ENCODE measurements around the gene IL17RC. TPM values are rescaled to one million over a fixed set of nuclear protein-coding genes. Genes with fewer than 3 reads are reported as not detected.
"Not testable (repeated sequence)": the region's sequence is repeated elsewhere in the genome, so short reads cannot be mapped to it uniquely, and the experiment has no call there.

IL17RC gene
- total and polyA plus RNA-seq, 10 donors, result 6.6 to 24.6 (median 19.4) TPM

DNA sequence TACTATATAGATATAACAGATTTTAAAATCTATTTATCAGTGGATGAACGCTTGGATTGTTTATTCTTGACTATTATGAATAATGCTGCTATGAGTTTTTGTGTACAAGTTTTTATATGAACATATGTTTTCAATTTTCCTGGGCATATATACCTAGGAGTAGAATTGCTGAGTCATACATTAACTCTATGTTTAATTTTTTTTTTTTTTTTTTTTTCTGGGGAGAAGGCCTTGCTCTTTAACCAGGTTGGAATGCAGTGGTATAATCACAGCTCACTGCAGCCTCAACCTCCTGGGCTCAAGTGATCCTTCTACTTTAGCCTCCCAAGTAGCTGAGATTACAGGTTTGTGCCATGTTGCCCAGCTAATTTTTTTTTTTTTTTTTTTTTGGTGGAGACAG is 45.9 kb upstream of the IL17RC start:
- intact Hi-C loops (cut with DNase I; ENCODE audit: low total_unique reads), result no loop called here
- 47 to 100% (median 96%) methylated on average over 1 of the region's 1 CpG for WGBS, 5 donors

DNA sequence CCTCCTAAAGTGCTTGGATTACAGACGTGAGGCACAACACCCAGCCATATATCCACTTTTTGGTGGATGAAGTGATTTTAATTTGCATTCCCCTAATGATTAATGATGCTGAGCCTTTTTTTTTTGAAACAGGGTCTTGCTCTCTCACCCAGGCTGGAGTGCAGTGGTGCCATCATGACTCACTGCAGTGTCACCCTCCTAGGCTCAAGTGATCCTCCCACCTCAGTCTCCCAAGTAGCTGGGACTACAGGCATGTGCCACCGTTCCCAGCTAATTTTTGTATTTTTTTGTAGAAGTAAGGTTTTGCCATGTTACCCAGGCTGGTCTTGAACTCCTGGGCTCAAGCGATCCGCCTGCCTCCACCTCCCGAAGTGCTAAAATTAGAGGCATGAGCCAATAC is 44.8 kb upstream of the IL17RC start:
- intact Hi-C loops (cut with DNase I; ENCODE audit: low total_unique reads); H3K9me3 ChIP-seq; H3K36me3 ChIP-seq; H3K4me3 ChIP-seq; H3K4me1 ChIP-seq; H3K27me3 ChIP-seq (replicated peaks in 1 of 7); H3K27ac ChIP-seq: not testable (repeated sequence)
- peak; percentile 6 for DNase-seq
- 93 to 97% (median 94%) methylated on average over 5 of the region's 5 CpGs for WGBS, 5 donors

More for the DNA sequence above, 45.9 kb upstream of the IL17RC start:
- DNase-seq, result no peak
- TF ChIP-seq POLR2A (IDR thresholded peaks at IDR 0.05) (no peak), POLR2AphosphoS5 (IDR thresholded peaks at IDR 0.05) (no peak)
- TF ChIP-seq, protein P1, sequence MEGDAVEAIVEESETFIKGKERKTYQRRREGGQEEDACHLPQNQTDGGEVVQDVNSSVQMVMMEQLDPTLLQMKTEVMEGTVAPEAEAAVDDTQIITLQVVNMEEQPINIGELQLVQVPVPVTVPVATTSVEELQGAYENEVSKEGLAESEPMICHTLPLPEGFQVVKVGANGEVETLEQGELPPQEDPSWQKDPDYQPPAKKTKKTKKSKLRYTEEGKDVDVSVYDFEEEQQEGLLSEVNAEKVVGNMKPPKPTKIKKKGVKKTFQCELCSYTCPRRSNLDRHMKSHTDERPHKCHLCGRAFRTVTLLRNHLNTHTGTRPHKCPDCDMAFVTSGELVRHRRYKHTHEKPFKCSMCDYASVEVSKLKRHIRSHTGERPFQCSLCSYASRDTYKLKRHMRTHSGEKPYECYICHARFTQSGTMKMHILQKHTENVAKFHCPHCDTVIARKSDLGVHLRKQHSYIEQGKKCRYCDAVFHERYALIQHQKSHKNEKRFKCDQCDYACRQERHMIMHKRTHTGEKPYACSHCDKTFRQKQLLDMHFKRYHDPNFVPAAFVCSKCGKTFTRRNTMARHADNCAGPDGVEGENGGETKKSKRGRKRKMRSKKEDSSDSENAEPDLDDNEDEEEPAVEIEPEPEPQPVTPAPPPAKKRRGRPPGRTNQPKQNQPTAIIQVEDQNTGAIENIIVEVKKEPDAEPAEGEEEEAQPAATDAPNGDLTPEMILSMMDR (IDR thresholded peaks at IDR 0.05 in 8 of 11, conservative IDR thresholded peaks at IDR 0.05 in 3 of 11), result no peak
- Histone ChIP-seq H3K27ac (no peak overlapping the region), H3K4me1 (no peaks in the 10 kb centered on the region), H3K36me3 (no peaks in the 10 kb centered on the region), H3K27me3 (replicated peaks in 1 of 7) (no peaks in the 10 kb centered on the region), H3K4me3 (no peak overlapping the region), H3K9me3 (no peaks in the 10 kb centered on the region)

DNA sequence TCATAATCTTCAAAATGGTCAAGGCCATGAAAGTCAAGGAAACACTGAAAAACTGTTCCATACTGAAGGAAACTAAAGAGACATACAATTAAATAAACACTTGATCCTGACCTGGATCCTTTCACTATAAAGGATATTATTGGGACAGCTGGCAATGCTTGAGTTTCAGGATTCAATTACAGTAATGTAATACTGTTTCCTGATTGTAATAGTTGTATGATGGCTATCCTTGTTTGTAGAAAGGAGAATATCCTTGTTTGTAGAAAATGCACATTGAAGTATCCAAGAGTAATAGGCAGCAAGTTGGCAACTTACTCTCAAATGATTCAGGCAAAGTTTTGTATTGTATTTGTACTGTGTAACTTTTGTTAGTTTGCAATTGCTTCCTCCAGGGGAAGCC is 41.5 kb upstream of the IL17RC start:
- Histone ChIP-seq H3K27me3 (replicated peaks in 1 of 7) (no peaks in the 10 kb centered on the region), H3K9me3 (no peaks in the 10 kb centered on the region), H3K4me1 (no peaks in the 10 kb centered on the region), H3K4me3 (no peak overlapping the region), H3K36me3 (no peaks in the 10 kb centered on the region), H3K27ac (no peak overlapping the region)
- no peak for DNase-seq
- TF ChIP-seq POLR2AphosphoS5 (IDR thresholded peaks at IDR 0.05) (no peak), POLR2A (IDR thresholded peaks at IDR 0.05) (no peak)
- TF ChIP-seq, protein P1 (IDR thresholded peaks at IDR 0.05 in 8 of 11, conservative IDR thresholded peaks at IDR 0.05 in 3 of 11), result no peak
- intact Hi-C loops (cut with DNase I; ENCODE audit: low total_unique reads), result no loop called here

DNA sequence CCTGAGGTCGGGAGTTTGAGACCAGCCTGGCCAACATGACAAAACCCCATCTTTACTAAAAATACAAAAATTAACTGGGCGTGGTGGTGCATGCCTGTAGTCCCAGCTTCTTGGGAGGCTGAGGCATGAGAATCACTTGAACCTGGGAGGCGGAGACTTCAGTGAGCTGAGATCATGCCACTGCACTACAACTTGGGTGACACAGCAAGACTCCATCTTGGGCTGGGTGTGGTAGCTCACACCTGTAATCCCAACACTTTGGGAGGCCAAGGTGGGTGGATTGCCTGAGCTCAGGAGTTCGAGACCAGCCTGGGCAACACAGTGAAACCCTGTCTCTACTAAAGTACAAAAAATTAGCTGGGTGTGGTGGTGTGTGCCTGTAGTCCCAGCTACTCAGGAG is 40.6 kb upstream of the IL17RC start:
- intact Hi-C loops (cut with DNase I; ENCODE audit: low total_unique reads); DNase-seq: not testable (repeated sequence)
- WGBS, 5 donors, result 81 to 85% (median 83%) methylated on average over 4 of the region's 4 CpGs

DNA sequence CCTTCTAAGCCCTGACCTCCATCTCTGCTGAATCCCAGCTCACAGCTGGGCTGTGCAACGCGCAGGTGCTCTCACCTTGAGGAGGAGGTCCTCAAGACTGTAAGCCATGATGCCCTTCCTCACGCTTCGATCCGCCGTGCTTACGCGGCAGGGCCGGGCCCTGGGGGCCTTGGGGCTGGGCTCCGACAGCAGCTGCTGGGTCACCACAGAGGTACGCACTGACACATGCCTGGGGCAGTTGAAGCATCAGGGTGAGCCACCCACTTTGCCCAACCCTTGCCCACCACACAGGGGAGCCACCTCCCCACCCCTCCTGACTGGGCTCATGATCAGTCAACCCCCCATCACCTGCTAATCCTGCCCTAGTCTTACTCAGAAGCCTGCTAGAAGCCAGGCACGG is 39.9 kb upstream of the IL17RC start:
- no peak overlapping the region for H3K4me3 ChIP-seq
- H3K27me3 ChIP-seq (replicated peaks in 1 of 7), result no peaks in the 10 kb centered on the region
- H3K9me3 ChIP-seq, result no peaks in the 10 kb centered on the region
- WGBS, 5 donors, result 29 to 95% (median 92%) methylated on average over 1 to 12 of the region's 12 CpGs
- no peak overlapping the region for H3K27ac ChIP-seq
- TF ChIP-seq POLR2A (IDR thresholded peaks at IDR 0.05) (no peak), POLR2AphosphoS5 (IDR thresholded peaks at IDR 0.05) (no peak)
- TF ChIP-seq, protein P1 (IDR thresholded peaks at IDR 0.05 in 8 of 11, conservative IDR thresholded peaks at IDR 0.05 in 3 of 11), result no peak
- no peaks in the 10 kb centered on the region for H3K4me1 ChIP-seq
- intact Hi-C loops (cut with DNase I; ENCODE audit: low total_unique reads), result no loop called here
- DNase-seq, result peak; percentile 71
- no peaks in the 10 kb centered on the region for H3K36me3 ChIP-seq

More for the DNA sequence above, 40.6 kb upstream of the IL17RC start:
- H3K9me3 ChIP-seq; H3K27ac ChIP-seq; H3K4me3 ChIP-seq; H3K27me3 ChIP-seq (replicated peaks in 1 of 7); H3K36me3 ChIP-seq; H3K4me1 ChIP-seq: not testable (repeated sequence)
